Stimulated activated CD4-positive, alpha-beta T cell treated with anti-CD3 and anti-CD28 coated beads, Interleukin-2, amount 100 ng/mL, for 48 hours (primary cell): ENCODE data around the gene COLEC12.

Experiments
- DNase-seq, 2 donors: peaks; one replicate each; pipeline ENCODE4 v3.0.0-alpha.2; 2020

The COLEC12 gene

GRCh38 chr18:500632-501405, at the start of gene COLEC12:
TSS of gene COLEC12 (minus strand) at chr18:500701. CDS start at chr18:500514, 187 bp downstream.
- no peak for DNase-seq

GRCh38 chr18:549967-550366, 49.5 kb upstream of the COLEC12 start:
- no peak for DNase-seq

GRCh38 chr18:543447-544078, 43.1 kb upstream of the COLEC12 start:
- no peak for DNase-seq

- no peak for DNase-seq
Measured at GRCh38 chr18:533995-534601, 33.6 kb upstream of the COLEC12 start.

GRCh38 chr18:532632-533031, 32.1 kb upstream of the COLEC12 start:
- no peak for DNase-seq

- DNase-seq = no peak
Measured at GRCh38 chr18:532018-532417, 31.5 kb upstream of the COLEC12 start.

GRCh38 chr18:527146-527545, 26.6 kb upstream of the COLEC12 start:
- DNase-seq = no peak

- DNase-seq = no peak
Measured at GRCh38 chr18:526681-527080, 26.2 kb upstream of the COLEC12 start.

GRCh38 chr18:525036-525797, 24.7 kb upstream of the COLEC12 start:
- DNase-seq = no peak

GRCh38 chr18:524466-524865, 24.0 kb upstream of the COLEC12 start:
- DNase-seq = no peak

- DNase-seq = no peak
Measured at GRCh38 chr18:523561-523960, 23.1 kb upstream of the COLEC12 start.

- no peak for DNase-seq
Measured at GRCh38 chr18:519019-519879, 18.7 kb upstream of the COLEC12 start.

- no peak for DNase-seq
Measured at GRCh38 chr18:518081-518480, 17.6 kb upstream of the COLEC12 start.

GRCh38 chr18:515838-516237, 15.3 kb upstream of the COLEC12 start:
- no peak for DNase-seq

- DNase-seq = no peak
Measured at GRCh38 chr18:515156-515815, 14.8 kb upstream of the COLEC12 start.

- DNase-seq = no peak
Measured at GRCh38 chr18:513826-514530, 13.5 kb upstream of the COLEC12 start.

- DNase-seq = no peak
Measured at GRCh38 chr18:512957-513356, 12.5 kb upstream of the COLEC12 start.

GRCh38 chr18:508835-509234, 8.3 kb upstream of the COLEC12 start:
- DNase-seq = no peak

GRCh38 chr18:507636-508035, 7.1 kb upstream of the COLEC12 start:
- no peak for DNase-seq

GRCh38 chr18:506801-507200, 6.3 kb upstream of the COLEC12 start:
- DNase-seq = no peak

- DNase-seq = no peak
Measured at GRCh38 chr18:506264-506663, 5.8 kb upstream of the COLEC12 start.
